ENCODE measurements around the gene DKKL1.
A peak's percentile ranks its signal among the peaks of the same experiment; 100 is the strongest.

DKKL1 gene

DNA sequence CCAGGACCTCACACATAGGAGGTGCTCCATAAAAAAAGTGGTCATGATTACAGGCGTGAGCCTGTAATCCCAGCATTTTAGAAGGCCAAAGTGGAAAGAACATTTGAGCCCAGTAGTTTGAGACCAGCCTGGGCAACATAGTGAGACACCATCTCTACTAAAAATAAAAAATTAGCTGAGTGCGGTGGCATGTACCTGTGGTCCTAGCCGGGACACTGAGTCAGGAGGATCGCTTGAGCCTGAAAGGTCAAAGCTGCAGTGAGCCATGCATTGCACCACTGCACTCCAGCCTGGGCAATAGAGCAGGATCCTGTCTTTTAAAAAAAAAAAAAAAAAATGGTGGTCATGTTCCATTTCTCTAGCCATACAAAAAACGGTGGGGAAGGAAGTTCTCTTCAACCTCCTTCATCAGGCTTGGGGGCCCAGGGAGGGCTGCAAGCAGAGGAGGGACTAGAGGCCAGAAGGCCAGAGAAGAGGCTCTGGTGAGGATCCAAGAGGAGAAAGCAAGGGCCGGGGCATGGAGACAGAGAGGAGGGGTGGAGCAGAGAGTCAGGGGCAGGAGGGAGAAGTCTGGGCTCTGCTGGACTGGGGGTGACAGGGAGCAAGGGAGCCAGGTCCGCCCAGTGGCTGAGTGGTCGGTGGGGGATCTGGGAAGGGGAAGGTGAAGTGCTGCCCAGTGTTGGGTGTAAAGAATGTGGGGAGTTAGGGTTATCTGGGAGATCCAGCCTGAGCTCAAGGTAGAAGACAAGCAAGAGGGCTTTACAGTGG, 33.2 kb downstream of the DKKL1 start:
- DNase-seq, result no peak

GRCh38 chr19:49398001-49398615, 34.4 kb downstream of the DKKL1 start:
- DNase-seq, result no peak

DNA sequence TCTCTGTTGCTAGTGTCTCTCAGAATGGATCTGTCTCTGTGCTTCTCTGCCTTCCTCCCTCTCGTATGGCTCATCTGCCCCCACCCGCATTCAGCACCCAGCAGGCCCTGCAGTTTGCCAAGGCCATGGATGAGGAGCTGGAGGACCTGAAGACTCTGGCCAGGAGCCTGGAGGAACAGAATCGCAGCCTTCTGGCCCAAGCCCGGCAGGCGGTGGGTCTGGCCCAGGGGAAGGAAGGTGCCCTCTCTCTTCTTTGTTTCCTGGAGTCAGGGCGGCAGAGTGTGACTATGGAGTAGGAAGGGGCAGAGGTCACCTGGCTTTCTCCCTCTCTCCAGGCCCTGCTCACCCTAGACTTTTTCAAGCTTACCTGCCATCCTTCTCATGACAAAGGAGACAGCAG, 35.3 kb downstream of the DKKL1 start:
- no peak for DNase-seq

GRCh38 chr19:49400029-49400428, 36.4 kb downstream of the DKKL1 start:
- DNase-seq, result no peak

- no peak for DNase-seq
Measured at GRCh38 chr19:49403404-49404187, 39.9 kb downstream of the DKKL1 start.

- no peak for DNase-seq
Measured at GRCh38 chr19:49407079-49407478, 43.4 kb downstream of the DKKL1 start.

DNA sequence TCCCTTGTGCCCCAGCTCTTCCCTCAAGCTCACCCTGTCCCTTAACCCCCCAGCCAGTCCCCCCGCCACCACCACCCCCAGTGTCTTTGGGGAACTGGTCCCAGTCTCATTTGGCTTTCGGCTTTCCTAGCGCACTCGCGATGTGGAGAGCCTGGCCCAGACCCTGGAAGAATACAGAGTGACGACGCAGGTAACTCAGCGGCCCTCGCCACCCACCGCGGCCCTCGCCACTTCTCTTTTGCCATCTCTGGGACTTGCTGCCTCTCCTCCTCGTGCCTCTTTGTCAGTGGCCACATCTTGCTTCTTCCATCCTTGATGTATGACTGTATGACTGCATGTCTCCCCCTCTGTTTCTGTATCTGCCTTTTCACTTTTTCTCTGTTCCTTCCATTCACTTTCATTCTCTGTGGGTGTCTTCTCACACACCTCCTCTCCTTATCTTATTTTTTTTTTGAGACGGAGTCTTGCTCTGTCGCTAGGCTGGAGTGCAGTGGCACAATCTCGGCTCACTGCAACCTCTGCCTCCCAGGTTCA, 43.9 kb downstream of the DKKL1 start:
- no peak for DNase-seq

- no peak for DNase-seq
Measured at GRCh38 chr19:49408816-49409440, 45.3 kb downstream of the DKKL1 start.

DNA sequence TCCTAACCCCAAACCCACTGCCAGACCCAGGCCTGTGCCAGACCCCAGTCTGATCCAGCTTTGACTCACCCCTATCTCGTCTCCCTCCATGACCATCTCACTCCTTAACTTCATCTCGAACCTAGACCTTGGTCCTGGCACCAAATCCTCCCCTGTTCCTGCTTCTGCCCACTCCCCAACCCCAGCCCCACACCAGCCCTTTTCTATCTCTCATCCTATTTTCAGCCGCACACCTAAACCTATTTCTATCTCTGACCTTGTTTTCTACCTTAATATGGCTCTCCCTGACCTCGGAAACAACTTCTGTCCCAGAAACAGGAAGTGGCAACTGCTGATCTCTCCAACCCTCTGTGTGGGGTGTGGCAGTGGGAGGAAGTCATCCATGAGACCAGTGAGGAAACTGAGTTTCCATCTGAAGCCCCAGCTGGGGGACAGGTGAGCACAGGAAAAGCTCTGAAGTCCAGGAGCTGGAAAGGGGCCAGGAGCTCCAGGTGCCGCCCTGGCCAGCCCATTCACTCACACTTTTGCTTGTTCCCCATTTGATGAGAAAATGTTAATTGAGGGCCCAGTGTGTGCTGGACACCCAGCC, 45.9 kb downstream of the DKKL1 start:
- no peak for DNase-seq

DNA sequence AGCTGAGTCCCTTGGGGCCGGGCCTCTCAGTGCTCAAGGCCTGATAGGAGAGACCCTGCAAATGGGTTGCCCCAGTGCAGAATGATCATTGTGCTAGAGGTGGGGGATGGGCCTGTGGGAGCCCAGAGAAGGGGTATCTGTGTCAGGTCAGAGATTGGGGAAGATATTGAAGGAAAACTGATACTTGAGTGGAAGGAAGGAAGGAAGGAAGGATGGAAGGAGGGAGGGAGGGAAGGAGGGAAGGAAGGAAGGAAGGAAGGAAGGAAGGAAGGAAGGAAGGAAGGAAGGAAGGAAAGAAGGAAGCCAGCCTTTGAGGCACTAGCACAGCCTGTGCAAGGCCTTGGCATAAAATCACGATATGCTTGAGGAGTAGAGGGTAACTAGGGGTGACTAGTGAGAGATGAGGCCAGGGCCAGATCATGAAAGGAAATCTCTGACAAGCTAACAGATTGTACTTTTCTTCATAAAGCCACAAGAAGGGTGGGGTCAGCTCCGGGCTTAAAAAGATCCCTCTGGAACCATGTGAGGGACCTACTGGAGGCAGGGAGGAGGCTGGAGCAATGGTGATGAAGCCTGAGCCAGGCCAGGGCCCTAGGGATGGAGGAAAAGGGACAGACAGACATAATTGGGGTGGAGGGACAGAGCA, 48.1 kb downstream of the DKKL1 start:
- no peak for DNase-seq

DNA sequence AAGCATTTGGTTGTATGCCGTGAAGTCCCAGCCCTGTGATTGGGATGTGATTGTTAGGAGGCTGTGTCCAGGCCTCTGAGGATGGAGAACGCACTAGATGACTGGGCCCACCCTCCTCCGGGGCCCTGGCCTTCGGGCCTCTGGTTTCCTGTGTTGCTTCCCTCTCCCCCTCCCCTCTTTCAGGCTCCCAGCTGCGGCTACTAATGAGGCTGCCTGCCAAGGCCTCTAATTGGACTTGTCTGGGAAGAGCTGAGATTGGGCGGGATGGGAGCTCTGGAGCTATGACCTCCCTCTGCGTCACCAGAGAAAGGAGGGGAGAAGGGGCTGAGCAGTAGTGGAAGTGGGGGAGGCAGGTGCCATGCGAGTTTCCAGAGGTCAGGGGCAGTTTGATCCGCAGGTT, 49.7 kb downstream of the DKKL1 start:
- no peak for DNase-seq

GRCh38 chr19:49414256-49414655, 50.6 kb downstream of the DKKL1 start:
- no peak for DNase-seq

GRCh38 chr19:49415102-49415809, 51.6 kb downstream of the DKKL1 start:
- DNase-seq, result no peak

DNA sequence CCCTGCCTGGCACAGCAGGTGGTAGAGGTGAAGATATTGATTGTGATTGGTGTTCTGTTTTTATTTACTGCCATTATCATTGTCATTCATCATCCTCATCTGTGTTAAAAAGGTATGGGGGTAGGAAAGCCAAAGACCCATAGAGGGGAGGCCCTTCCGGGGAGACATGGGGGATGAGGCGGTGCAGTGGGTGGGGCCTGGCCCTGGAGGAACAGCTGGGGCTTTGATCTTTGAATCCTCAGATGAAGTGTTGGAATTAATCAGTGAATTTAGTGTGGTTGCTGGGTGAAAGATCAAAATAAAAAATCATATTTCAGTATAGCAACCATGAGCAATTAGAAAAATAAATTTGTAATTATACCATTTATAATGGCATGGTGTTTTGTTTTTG, 52.1 kb downstream of the DKKL1 start:
- DNase-seq, result no peak

DNA sequence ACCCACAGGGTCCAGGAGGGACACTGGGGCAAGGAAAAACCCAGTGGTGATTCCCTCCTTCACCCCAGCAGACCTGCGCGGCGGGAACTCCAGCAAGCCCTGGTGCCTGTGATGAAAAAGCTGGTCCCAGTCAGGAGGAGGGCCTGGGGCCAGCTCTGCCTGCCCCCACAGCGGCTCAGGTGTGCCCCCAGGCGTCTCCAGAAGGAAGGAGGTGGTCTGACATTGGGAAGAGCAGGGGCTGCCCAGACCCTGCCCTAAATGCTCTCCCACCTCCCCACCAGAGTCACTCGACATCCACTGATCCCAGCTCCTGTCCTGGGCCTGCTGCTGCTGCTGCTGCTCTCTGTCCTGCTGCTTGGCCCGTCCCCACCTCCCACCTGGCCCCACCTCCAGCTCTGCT, 53.4 kb downstream of the DKKL1 start:
- DNase-seq, result no peak

- no peak for DNase-seq
Measured at GRCh38 chr19:49418511-49418910, 54.8 kb downstream of the DKKL1 start.

DNA sequence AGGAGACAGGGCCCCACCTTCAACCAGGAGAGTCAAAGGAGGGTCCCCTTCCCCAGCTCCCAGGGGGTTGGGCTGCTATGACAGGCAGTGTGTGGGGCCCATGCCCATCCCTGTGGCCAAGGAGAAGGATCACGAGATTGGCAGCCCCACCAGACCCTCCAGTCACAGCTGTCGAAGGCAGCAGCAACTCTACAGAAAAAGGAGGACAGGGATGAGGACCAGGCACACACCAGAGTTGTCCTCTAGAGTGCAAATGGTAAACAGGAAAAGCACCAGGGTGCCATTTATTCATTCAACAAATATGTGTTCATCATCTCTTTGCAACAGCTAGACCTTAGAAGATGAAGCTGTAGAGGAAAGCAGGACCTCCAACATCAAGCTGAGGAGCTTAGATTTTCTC, 55.5 kb downstream of the DKKL1 start:
- DNase-seq, result no peak

DNA sequence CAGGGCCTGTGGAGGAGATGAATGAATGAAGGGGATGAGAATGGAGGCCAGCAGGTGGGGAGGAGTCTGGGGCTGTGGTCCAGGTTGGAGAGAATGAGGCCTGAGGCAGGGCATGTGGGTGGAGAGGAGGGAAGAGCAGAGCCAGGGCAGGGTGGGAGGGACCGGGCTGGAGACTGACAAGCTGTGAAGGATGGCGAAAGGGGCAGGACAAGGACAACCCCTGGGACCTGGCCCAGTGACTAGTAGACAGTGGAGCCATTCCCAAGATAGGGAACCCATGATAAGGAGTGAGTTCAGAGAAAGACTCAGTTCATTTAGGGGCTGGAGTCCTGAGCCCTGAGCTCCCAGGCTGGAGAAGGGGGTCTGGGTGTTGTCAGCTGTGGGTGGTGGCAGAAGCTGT, 56.5 kb downstream of the DKKL1 start:
- no peak for DNase-seq

DNA sequence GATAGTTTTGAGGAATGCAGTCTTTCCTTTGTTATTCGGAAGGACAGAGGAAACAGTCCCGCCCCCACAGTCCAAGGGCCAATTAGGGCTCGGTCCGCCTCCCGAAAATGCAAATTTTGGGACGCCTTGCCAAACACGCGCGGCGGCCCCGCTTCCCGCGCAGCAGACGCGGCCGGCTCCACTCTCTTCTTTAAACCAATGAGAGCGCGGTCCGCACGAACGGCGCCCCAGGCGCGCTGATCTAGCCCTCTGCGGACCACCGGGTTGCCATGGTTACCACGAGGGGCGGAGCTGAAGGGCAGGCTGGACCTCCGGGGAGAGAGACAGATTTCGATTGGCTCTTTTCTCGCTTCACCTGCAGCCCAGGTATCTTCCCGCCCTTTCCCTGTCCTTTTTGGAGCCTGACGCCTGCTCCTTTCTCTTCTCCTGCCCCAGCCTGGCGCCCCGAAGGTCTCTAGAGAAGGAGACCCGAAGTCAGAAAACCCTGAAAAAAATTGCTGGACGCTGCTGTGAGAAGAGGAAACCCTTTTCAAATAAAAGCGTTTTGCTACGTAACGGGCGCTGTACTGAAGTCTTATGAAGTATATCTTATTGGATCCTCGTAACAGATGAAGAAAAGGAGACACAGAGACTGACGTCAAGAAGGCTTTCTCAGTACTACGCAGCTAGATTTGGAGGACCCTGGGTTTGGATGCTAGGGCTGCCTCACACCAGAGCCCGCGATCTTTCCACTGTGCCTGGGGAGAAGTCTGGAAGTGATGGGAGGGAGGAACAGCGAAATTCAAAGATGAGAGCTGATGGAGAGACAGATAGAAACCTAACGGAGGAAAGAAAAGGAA, 57.6 kb downstream of the DKKL1 start:
- DNase-seq, result peak; percentile 72

GRCh38 chr19:49421878-49422202, 58.2 kb downstream of the DKKL1 start:
- no peak for DNase-seq
